ENCODE results near the gene EIF4B. TPM values are rescaled to one million over a fixed set of nuclear protein-coding genes. Genes with fewer than 3 reads are reported as not detected.

EIF4B gene
- total and polyA plus RNA-seq, 9 of the 15 experiments (the other 6 are each of a cell fraction or from before 2014, with no cell fraction given): 138 to 669 (median 552) TPM

- 79% methylated on average over 2 of the region's 2 CpGs for WGBS (ENCODE audit: insufficient coverage, low coverage, missing lambda C conversion rate)
- ATAC-seq (no peak), DNase-seq (ENCODE audit: extremely low read depth in 1 of 4, low spot score in 3 of 4) (no peak), FAIRE-seq (no peak)
- no peak overlapping the region for H2AFZ ChIP-seq (ENCODE audit: low read depth, low read length)
- H3K9me3 ChIP-seq (replicated peaks; ENCODE audit: control insufficient read depth, insufficient read depth, low read depth, low read length): no peaks in the 10 kb centered on the region
- intact Hi-C loops (cut with micrococcal nuclease) (no loop called here), in situ Hi-C loops (cut with MboI) (no loop called here)
- CTCF ChIA-PET (ENCODE audit: low intra/inter-chr PET ratio): no interaction called here
- no peaks in the 10 kb centered on the region for H4K20me1 ChIP-seq (replicated peaks; ENCODE audit: control insufficient read depth, insufficient read depth, low read length)
- no peaks in the 10 kb centered on the region for H3K27me3 ChIP-seq (ENCODE audit: control insufficient read depth in 2 of 2, insufficient read depth in 2 of 2, low read length in 2 of 2)
- H3K9ac ChIP-seq (ENCODE audit: insufficient read depth in 1 of 2, low read depth in 2 of 2, low read length in 2 of 2): peak overlapping the region in 1 of 2 experiments; percentile 89; a peak in 1 of 4 replicates
- H3K79me2 ChIP-seq (ENCODE audit: control insufficient read depth, insufficient read depth, low read length): peaks cover 10% of the 10 kb centered on the region; the same call in 2 of the 3 replicates
- H3K4me3 ChIP-seq: no peak overlapping the region
- no peak overlapping the region for H3K27ac ChIP-seq (ENCODE audit: extremely low read depth, low read depth, low read length)
- POLR2A ChIA-PET: interaction anchor here (0.6 to 1.1 kb wide), 4 partner anchors 9 to 198 kb away, joined by 3 to 4 read pairs (median 3); partner anchors contain the start of gene SPRYD3
- no peaks in the 10 kb centered on the region for H3K9me1 ChIP-seq (ENCODE audit: control insufficient read depth, insufficient read depth, low read length)
- H3K4me1 ChIP-seq (replicated peaks in 1 of 2; ENCODE audit: control insufficient read depth in 2 of 2, insufficient read depth in 2 of 2, low read length in 2 of 2): peaks cover 51 to 94% of the 10 kb centered on the region in 2 experiments
- no peak for TF ChIP-seq OTX1 (CRISPR knock-in tag; IDR thresholded peaks at IDR 0.05)
- TF ChIP-seq CEBPB (tag; IDR thresholded peaks at IDR 0.05): no peak
- TF ChIP-seq NCOA2 (IDR thresholded peaks at IDR 0.05; ENCODE audit: partially characterized antibody in 2 of 2): no peak
- no peak for TF ChIP-seq DNMT1 (IDR thresholded peaks at IDR 0.05)
- no peak for TF ChIP-seq SNRNP70 (optimal IDR thresholded peaks at IDR 0.05; ENCODE audit: low read depth, low read length)
- H3K36me3 ChIP-seq (ENCODE audit: control insufficient read depth, insufficient read depth, low read length): peaks cover 2% of the 10 kb centered on the region; the same call in 1 of the 3 replicates
- no peak overlapping the region for H3K4me2 ChIP-seq (ENCODE audit: insufficient read depth, low read length)
- no TSS peak for BruUV-seq (replicated peaks)
Observed at GRCh38 chr12:53050426-53051057, 44.3 kb downstream of the EIF4B start.
